Measurements from ENCODE around the gene SLC35B1.

- TF ChIP-seq CTCF (IDR thresholded peaks at IDR 0.05) (no peak), POLR2A (IDR thresholded peaks at IDR 0.05) (no peak)
Observed at GRCh38 chr17:49715717-49716279, 8.0 kb upstream of the SLC35B1 start.

All from right lobe of liver (tissue), 4 donors.